HG03571 (cell line): ENCODE results near the gene TACC3.

ENCODE experiments used
- ATAC-seq: cut with Tn5 transposase; IDR thresholded peaks from one replicate; pipeline ENCODE4 v1.9.1; 2021; ENCODE audit not compliant: unreplicated experiment

TACC3 gene

GRCh38 chr4:1788254-1788973 lies 67.1 kb downstream of the TACC3 start:
- no peak for ATAC-seq

- ATAC-seq: no peak
Measured at GRCh38 chr4:1789552-1789951, 68.2 kb downstream of the TACC3 start.

GRCh38 chr4:1790005-1790404 lies 68.7 kb downstream of the TACC3 start:
- ATAC-seq: no peak

- ATAC-seq: no peak
Measured at GRCh38 chr4:1792158-1792831, 71.0 kb downstream of the TACC3 start.

GRCh38 chr4:1792832-1793495 lies 71.6 kb downstream of the TACC3 start, which contains the start of gene FGFR3:
FGFR3 (plus strand) TSS chr4:1793293; CDS start chr4:1793935, 642 bp downstream.
- ATAC-seq: no peak

DNA sequence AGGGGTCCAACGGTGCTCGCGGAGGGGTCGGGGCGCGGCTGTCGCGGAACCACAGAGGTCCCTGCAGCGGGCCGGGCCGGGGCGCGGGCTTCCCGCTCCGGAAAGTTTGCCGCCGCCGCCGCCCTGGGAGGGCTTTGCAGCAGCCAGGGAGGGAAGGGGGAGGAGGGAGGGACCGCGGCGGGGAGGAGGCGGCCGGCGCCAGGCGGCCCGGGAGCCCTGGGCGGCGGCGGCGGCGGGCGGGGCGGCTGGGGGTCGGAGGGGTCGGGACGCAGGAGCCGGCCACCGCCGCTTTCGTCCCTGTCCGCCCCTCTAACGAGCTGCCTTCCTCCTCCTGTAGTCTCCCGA lies 72.1 kb downstream of the TACC3 start:
- no peak for ATAC-seq

DNA sequence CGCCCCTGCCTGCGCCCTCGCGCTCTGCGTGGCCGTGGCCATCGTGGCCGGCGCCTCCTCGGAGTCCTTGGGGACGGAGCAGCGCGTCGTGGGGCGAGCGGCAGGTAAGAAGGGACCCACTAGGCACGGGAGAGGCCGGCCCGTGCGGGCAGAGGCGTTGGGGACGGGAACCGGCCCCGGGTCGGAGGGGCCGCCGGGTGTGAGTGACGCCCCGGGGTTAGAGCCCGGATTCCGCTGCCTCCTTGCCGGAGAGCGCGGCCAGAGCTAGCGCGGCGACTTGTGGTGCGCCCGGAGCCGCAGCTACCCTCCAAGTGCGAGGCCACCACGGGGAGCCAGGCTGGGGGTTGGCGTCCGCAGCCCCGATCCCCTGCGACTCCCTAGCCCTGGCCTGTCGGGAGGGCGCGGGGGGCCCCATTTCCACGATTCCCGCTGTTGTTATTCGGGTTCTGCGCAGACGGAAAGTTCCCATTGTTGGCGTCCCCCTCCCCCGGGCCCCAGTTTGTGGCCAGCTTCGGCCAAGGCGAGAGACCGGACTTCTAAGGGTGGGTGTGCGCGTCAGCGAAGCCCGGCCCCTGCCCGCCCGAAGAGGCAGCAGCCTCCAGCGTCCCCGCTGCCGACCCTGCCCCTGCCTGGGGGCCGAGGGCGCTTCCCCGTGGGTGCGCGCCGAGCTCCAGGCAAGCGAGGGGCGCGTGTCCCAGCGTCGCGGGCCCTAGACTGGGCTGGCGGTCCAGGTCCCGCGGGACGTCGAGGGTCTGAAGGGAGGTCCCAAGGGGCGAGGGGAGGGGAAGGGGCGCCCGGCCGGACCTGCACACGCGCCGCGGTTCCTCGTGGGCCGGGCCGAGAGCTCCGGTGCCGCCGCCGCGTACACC lies 72.9 kb downstream of the TACC3 start:
- no peak for ATAC-seq
